Measurements from ENCODE around the gene AP5Z1. TPM values are rescaled to one million over a fixed set of nuclear protein-coding genes. Genes with fewer than 3 reads are reported as not detected.

AP5Z1 gene
- total and polyA plus RNA-seq, 2 experiments from 2014 or later: 21.1 to 22.6 TPM

- no peaks in the 10 kb centered on the region for H3K27me3 ChIP-seq
- no peaks in the 10 kb centered on the region for H3K4me1 ChIP-seq (ENCODE audit: low read depth)
- H3K9me3 ChIP-seq (ENCODE audit: low read depth): no peaks in the 10 kb centered on the region
- no peaks in the 10 kb centered on the region for H3K36me3 ChIP-seq
- DNase-seq (ENCODE audit: low read depth in 1 of 2, low spot score in 1 of 2): no peak
- H3K4me3 ChIP-seq: no peak overlapping the region
- TF ChIP-seq CTCF (IDR thresholded peaks at IDR 0.05; ENCODE audit: low read depth, low read length): no peak
- no peak overlapping the region for H3K27ac ChIP-seq
These were observed 21.0 kb downstream of the AP5Z1 start for GRCh38 chr7:4796453-4796852.

- H3K27ac ChIP-seq: no peak overlapping the region
- DNase-seq (ENCODE audit: low read depth in 1 of 2, low spot score in 1 of 2): peak; percentile 45 to 71
These were observed 22.7 kb downstream of the AP5Z1 start for GRCh38 chr7:4797858-4798705.

GRCh38 chr7:4798706-4799235 is 23.3 kb downstream of the AP5Z1 start:
- Histone ChIP-seq H3K36me3 (no peaks in the 10 kb centered on the region), H3K4me3 (no peak overlapping the region), H3K27ac (no peak overlapping the region), H3K9me3 (ENCODE audit: low read depth) (no peaks in the 10 kb centered on the region), H3K27me3 (no peaks in the 10 kb centered on the region), H3K4me1 (ENCODE audit: low read depth) (no peaks in the 10 kb centered on the region)
- TF ChIP-seq CTCF (IDR thresholded peaks at IDR 0.05; ENCODE audit: low read depth, low read length): no peak
- DNase-seq (ENCODE audit: low read depth in 1 of 2, low spot score in 1 of 2): no peak

More at GRCh38 chr7:4797858-4798705, 22.7 kb downstream of the AP5Z1 start:
- H3K4me1 ChIP-seq (ENCODE audit: low read depth): no peaks in the 10 kb centered on the region
- H3K4me3 ChIP-seq: no peak overlapping the region
- H3K9me3 ChIP-seq (ENCODE audit: low read depth): no peaks in the 10 kb centered on the region
- no peaks in the 10 kb centered on the region for H3K36me3 ChIP-seq
- peak; percentile 76 for TF ChIP-seq CTCF (IDR thresholded peaks at IDR 0.05; ENCODE audit: low read depth, low read length)
- no peaks in the 10 kb centered on the region for H3K27me3 ChIP-seq

- no peak for TF ChIP-seq CTCF (IDR thresholded peaks at IDR 0.05; ENCODE audit: low read depth, low read length)
- H3K27me3 ChIP-seq: no peaks in the 10 kb centered on the region
- H3K4me3 ChIP-seq: no peak overlapping the region
- H3K9me3 ChIP-seq (ENCODE audit: low read depth): no peaks in the 10 kb centered on the region
- DNase-seq (ENCODE audit: low read depth in 1 of 2, low spot score in 1 of 2): peak in 1 of 2 donors; percentile 19
- no peaks in the 10 kb centered on the region for H3K4me1 ChIP-seq (ENCODE audit: low read depth)
- H3K36me3 ChIP-seq: no peaks in the 10 kb centered on the region
- H3K27ac ChIP-seq: no peak overlapping the region
These were observed 24.3 kb downstream of the AP5Z1 start for GRCh38 chr7:4799508-4800268.

GRCh38 chr7:4800487-4800886 is 25.1 kb downstream of the AP5Z1 start:
- no peak for DNase-seq (ENCODE audit: low read depth in 1 of 2, low spot score in 1 of 2)
- Histone ChIP-seq H3K27ac (no peak overlapping the region), H3K9me3 (ENCODE audit: low read depth) (no peaks in the 10 kb centered on the region), H3K4me1 (ENCODE audit: low read depth) (no peaks in the 10 kb centered on the region), H3K4me3 (no peak overlapping the region), H3K36me3 (no peaks in the 10 kb centered on the region), H3K27me3 (no peaks in the 10 kb centered on the region)
- no peak for TF ChIP-seq CTCF (IDR thresholded peaks at IDR 0.05; ENCODE audit: low read depth, low read length)
